Measurements from ENCODE around the gene IMP3.
"Not testable (repeated sequence)": the region's sequence is repeated elsewhere in the genome, so short reads cannot be mapped to it uniquely, and the experiment has no call there.

The IMP3 gene

DNA sequence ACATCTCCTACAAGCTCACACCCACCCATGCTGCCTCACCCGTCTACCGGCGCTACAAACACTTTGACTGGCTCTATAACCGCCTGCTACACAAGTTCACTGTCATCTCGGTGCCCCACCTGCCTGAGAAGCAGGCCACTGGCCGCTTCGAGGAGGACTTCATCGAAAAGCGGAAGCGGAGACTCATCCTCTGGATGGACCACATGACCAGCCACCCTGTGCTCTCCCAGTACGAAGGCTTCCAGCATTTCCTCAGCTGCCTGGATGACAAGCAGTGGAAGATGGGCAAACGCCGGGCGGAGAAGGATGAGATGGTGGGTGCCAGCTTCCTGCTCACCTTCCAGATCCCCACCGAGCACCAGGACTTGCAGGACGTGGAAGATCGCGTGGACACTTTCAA is 9.8 kb upstream of the IMP3 start:
- DNase-seq: no peak

DNA sequence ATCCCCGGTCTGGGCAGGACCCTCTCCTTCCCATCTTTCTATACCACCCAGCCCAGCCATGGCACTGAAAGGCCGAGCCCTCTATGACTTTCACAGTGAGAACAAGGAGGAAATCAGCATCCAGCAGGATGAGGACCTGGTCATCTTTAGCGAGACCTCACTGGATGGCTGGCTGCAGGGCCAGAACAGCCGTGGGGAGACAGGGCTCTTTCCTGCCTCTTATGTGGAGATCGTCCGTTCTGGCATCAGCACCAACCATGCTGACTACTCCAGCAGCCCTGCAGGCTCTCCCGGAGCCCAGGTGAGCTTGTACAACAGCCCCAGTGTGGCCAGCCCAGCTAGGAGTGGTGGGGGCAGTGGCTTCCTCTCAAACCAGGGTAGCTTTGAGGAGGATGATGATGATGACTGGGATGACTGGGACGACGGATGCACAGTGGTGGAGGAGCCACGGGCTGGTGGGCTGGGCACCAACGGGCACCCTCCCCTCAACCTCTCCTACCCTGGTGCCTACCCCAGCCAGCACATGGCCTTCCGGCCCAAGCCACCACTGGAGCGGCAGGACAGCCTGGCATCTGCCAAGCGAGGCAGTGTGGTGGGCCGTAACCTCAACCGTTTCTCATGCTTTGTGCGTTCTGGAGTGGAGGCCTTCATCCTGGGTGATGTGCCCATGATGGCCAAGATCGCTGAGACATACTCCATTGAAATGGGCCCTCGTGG is 9.2 kb upstream of the IMP3 start:
- no peak for DNase-seq

DNA sequence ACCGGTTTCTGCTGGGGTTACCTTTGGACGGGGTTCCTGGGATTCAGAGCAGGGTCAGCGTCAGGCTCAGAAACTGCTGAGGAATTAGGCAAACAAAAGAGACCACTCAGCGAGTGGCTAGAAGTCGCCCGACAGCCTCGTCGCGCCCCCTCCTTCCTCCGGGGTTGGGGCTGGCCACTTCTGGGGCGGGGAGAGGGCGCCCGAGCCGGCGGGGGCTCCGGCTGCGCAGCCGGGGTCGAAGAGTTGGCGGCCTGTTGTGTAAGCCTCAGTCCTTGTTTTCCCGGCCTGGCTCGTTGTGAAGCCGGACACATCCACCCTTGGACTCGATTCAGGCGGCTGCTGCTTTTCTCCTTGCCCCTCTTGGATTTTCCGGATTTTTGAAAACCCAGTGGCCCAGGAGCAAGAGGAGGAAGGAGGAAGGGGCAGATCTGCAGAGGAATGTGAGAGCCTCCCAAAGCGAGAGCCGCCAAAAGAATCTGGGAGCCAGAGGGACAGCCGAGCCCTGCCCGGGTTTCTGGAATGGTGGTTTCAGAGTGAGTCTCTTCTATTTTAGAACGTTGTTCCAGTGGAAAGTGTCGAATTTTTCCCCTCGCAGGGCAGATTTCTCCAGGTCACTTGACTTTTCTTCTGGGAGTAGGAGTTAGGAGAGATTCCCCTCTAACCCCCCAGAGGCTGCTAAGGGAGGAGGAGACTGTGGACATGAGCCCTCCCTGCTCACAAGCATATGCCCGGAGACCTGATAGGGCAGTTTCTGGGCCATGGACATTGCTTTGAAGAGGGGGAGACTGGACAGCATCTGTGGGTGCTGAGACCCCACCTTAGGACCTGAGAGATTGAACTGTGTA is 8.4 kb upstream of the IMP3 start:
- DNase-seq: no peak

- DNase-seq: peak; percentile 65
Observed at GRCh38 chr15:75647370-75648155, 7.5 kb upstream of the IMP3 start, which contains the start of gene SNX33. Gene SNX33 (plus strand): TSS chr15:75647912. CDS start chr15:75649103, 1,191 bp downstream.

GRCh38 chr15:75646944-75647364 is 6.9 kb upstream of the IMP3 start:
- DNase-seq: peak; percentile 46

- no peak for DNase-seq
Observed at GRCh38 chr15:75646112-75646943, 6.3 kb upstream of the IMP3 start.

- no peak for DNase-seq
Observed at GRCh38 chr15:75644376-75644775, 4.4 kb upstream of the IMP3 start.

DNA sequence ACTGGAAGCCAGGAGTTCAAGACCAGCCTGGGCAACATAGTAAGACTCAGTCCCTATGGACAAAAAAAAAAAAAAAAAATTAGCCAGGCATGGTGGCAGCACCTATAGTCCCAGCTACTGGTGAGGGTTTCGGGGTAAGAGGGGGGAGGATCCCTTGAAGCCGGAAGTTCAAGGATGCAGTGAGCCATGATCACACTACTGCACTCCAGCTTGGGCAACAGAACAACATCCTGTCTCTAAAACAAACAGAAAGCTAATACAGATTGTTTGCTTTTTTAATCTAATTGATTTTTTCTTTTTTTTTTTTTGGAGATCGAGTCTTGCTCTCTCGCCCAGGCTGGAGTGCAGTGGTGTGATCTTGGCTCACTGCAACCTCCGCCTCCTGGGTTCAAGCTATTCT is 1.6 kb upstream of the IMP3 start:
- no peak for DNase-seq

DNA sequence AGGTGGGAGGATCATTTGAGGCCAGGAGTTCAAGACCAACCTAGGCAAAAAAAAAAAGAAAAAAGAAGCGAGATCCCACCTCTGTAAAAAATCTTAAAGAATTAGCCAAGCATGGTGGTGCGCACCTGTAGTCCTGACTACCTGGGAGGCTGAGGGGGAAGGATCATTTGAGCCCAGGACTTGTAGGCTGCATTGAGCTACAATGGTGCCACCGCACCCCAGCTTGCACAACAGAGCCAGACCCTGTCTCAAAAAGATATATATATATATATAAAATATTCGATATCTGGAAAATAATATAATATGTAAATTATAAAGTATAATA is 1.1 kb upstream of the IMP3 start:
- no peak for DNase-seq

DNA sequence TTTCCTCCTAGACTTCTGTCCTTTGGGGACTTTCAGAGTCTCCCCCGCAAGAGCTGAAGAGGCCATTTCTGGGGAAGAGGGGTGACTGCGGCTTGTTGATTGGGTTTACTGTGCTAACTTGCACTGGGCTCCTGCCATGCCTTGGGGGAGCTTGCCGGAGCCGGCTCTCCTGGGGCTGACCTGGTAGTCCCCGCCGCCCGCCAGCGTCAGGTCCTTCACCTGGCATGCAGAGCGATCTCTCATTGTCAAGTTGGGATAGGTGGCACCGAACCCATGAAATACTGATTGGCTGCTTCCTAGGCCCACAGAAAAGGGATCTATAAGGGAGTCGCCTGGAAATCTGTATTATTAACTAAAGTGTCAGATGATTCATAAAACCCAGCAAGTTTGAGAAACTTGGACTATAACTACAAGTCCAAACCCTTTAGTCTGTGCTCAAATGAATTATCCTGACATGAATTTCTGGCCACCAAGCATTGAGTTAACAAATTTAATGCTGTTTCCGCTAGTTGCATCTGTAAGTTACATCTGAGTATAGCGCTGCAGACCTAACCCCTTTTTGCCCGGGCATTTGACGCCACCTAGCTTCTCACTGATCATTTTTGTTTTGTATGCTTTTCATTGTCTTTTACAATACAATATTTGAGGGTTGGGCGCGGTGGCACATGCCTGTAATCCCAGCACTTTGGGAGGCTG is 607 bp upstream of the IMP3 start:
- no peak for DNase-seq

- DNase-seq: no peak
Observed at GRCh38 chr15:75639191-75639708, 774 bp downstream of the IMP3 start.

GRCh38 chr15:75637245-75638009 is 2.6 kb downstream of the IMP3 start:
- no peak for DNase-seq

DNA sequence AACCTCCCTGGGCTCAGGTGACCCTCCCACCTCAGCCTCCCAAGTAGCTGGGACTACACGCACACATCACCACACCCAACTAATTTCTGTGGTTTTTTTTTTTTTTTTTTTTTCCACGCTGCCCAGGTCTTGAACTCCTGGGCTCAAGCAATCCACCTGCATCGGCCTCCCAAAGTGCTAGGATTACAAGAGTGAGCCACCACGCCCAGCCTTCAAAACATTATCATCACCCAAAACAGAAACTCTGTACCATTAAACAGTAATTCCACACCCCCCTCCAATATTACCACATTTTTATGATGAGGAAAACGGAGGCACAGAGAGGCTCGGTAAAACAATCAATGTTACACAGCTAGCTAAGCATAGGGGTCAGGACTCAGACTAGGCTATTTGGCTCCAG is 4.0 kb downstream of the IMP3 start:
- DNase-seq: no peak

DNA sequence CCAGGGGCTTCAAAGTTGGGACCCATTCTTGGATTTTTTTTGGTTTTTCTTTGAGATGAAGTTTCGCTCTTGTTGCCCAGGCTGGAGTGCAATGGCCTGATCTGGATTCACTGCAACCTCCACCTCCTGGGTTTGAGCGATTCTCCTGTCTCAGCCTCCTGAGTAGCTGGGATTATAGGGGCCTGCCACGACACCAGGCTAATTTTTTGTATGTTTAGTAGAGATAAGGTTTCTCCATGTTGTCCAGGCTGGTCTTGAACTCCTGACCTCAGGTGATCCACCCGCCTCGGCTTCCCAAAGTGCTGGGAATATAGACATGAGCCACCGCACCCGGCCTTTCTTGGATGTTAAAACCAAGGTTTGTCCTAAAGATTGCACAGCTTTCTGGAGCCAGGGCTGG is 6.1 kb downstream of the IMP3 start:
- DNase-seq: not testable (repeated sequence)

- DNase-seq: no peak
Observed at GRCh38 chr15:75631935-75632334, 8.1 kb downstream of the IMP3 start.

GRCh38 chr15:75625542-75626347 is 14.3 kb downstream of the IMP3 start, which contains the start of gene SNUPN:
Gene SNUPN (minus strand): TSS chr15:75625725. CDS start chr15:75621051, 4,674 bp downstream.
- peak; percentile 87 for DNase-seq

- DNase-seq: no peak
Observed at GRCh38 chr15:75622505-75622904, 17.5 kb downstream of the IMP3 start.

- DNase-seq: no peak
Observed at GRCh38 chr15:75620841-75621391, 19.1 kb downstream of the IMP3 start.

- no peak for DNase-seq
Observed at GRCh38 chr15:75620058-75620820, 19.8 kb downstream of the IMP3 start.
